ENCODE measurements around the gene DACT3. TPM values are rescaled to one million over a fixed set of nuclear protein-coding genes. Genes with fewer than 3 reads are reported as not detected.
"Not testable (repeated sequence)": the region's sequence is repeated elsewhere in the genome, so short reads cannot be mapped to it uniquely, and the experiment has no call there.

Gene DACT3
- total RNA-seq, 4 donors from 2014 or later, result 0.26 to 1.0 (median 0.39) TPM

- ATAC-seq (no peak), DNase-seq (no peak)
- Histone ChIP-seq H3K4me1 (peaks cover 11 to 19% of the 10 kb centered on the region in 2 donors), H3K27me3 (peaks cover 17 to 18% (median 18%) of the 10 kb centered on the region in 3 donors), H3K4me3 (no peak overlapping the region), H3K36me3 (no peaks in the 10 kb centered on the region), H3K9me3 (no peaks in the 10 kb centered on the region), H3K27ac (no peak overlapping the region)
- TF ChIP-seq CTCF (IDR thresholded peaks at IDR 0.05 in 4 of 5, conservative IDR thresholded peaks at IDR 0.05 in 1 of 5), result no peak
- TF ChIP-seq POLR2A (IDR thresholded peaks at IDR 0.05), result no peak
- intact Hi-C loops (cut with DNase I; ENCODE audit: low total_unique reads), result no loop called here
- in situ Hi-C loops (cut with MboI; ENCODE audit: low sequenced_read_pairs in 4 of 4), result no loop called here
These were observed 31.4 kb downstream of the DACT3 start for GRCh38 chr19:46629546-46630025.

DNA sequence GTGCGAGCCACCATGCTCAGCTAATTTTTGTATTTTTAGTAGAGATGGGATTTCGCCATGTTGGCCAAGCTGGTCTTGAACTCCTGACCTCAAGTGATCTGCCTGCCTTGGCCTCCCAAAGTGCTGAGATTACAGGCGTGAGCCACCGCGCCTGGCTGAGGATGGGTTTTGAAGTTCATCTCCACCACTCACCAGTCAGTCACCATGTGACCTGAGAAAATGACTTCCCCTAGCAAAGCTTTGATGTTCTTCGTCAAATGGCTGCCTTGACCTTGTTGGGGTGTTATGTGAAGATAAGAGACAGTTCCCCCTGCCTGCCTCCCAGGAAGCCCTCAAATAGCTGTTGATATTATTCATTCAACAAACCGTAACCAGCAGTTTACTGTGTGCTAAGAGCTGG lies 32.0 kb downstream of the DACT3 start:
- in situ Hi-C loops (cut with MboI; ENCODE audit: low sequenced_read_pairs in 4 of 4); H3K4me3 ChIP-seq; H3K36me3 ChIP-seq; H3K9me3 ChIP-seq; intact Hi-C loops (cut with DNase I; ENCODE audit: low total_unique reads); ATAC-seq; DNase-seq; H3K27ac ChIP-seq: not testable (repeated sequence)
- H3K27me3 ChIP-seq, result peaks cover 12 to 18% (median 14%) of the 10 kb centered on the region in 3 donors
- H3K4me1 ChIP-seq, result peaks cover 11 to 16% of the 10 kb centered on the region in 2 donors

DNA sequence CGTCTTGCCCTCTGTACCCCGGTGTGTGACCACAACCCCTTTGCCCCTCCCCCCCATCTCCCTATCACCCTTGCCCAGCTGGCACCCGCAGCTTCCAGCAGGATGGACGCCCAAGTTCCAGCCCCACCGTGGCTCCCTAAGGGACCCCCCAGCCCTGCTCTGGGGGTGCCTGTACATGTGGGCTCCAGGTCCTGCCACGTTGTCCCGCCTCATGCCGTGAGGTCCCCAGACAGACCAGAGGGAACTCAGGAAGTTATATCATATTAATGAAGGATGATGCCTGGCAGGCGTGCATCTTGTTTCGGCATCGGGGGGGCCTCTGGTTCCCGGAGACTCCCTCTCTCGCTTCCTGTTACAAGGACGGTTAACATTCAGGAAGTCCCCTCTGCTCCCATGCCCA lies 34.5 kb downstream of the DACT3 start:
- Histone ChIP-seq H3K9me3 (no peaks in the 10 kb centered on the region), H3K27ac (peak overlapping the region in 2 of 4 donors; percentile 72 to 83), H3K27me3 (no peaks in the 10 kb centered on the region), H3K36me3 (no peaks in the 10 kb centered on the region), H3K4me3 (no peak overlapping the region), H3K4me1 (peaks cover 7 to 14% of the 10 kb centered on the region in 2 donors)
- ATAC-seq, result no peak
- TF ChIP-seq POLR2A (IDR thresholded peaks at IDR 0.05) (no peak), CTCF (IDR thresholded peaks at IDR 0.05 in 4 of 5, conservative IDR thresholded peaks at IDR 0.05 in 1 of 5) (no peak)
- in situ Hi-C loops (cut with MboI; ENCODE audit: low sequenced_read_pairs in 4 of 4) (no loop called here), intact Hi-C loops (cut with DNase I; ENCODE audit: low total_unique reads) (no loop called here)
- no peak for DNase-seq

DNA sequence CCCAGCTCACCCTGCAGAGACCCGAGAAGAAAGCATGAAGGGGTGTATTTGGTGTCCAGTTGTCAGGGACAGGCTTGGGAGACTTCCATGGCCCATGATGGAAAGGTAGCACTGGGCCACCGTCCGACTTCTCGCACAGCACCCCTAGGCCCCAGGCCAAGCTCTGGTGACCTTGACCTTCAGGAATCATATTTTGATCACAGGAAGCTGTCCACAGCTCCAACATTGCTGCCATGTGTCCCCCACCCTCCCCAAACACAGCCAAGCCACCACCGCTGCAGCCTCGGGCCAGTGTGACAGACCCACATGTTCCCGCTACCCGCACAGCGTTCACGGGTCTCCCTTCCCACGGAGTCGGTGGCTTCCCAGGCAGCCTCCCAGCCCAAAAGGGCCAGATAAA lies 35.3 kb downstream of the DACT3 start:
- TF ChIP-seq POLR2A (IDR thresholded peaks at IDR 0.05), result no peak
- TF ChIP-seq CTCF (IDR thresholded peaks at IDR 0.05 in 4 of 5, conservative IDR thresholded peaks at IDR 0.05 in 1 of 5), result no peak
- Histone ChIP-seq H3K27ac (peak overlapping the region; percentile 65 to 83 (median 76)), H3K4me3 (no peak overlapping the region), H3K9me3 (no peaks in the 10 kb centered on the region), H3K27me3 (no peaks in the 10 kb centered on the region), H3K36me3 (no peaks in the 10 kb centered on the region), H3K4me1 (peaks cover 7 to 22% of the 10 kb centered on the region in 2 donors)
- intact Hi-C loops (cut with DNase I; ENCODE audit: low total_unique reads), result no loop called here
- DNase-seq (no peak), ATAC-seq (peak in 1 of 2 donors; percentile 11)
- in situ Hi-C loops (cut with MboI; ENCODE audit: low sequenced_read_pairs in 4 of 4), result no loop called here

- in situ Hi-C loops (cut with MboI; ENCODE audit: low sequenced_read_pairs in 4 of 4) (no loop called here), intact Hi-C loops (cut with DNase I; ENCODE audit: low total_unique reads) (no loop called here)
- no peaks in the 10 kb centered on the region for H3K36me3 ChIP-seq
- peak within 1 kb of the TSS; percentile 65 to 83 (median 76) for H3K27ac ChIP-seq
- peak within 1 kb of the TSS in 1 of 4 donors; percentile 17 for H3K4me3 ChIP-seq
- H3K4me1 ChIP-seq, result peaks cover 10 to 25% of the 10 kb centered on the region in 2 donors
- ATAC-seq (peak; percentile 70 to 73), DNase-seq (peak; percentile 63 to 75)
- no peaks in the 10 kb centered on the region for H3K27me3 ChIP-seq
- TF ChIP-seq POLR2A (IDR thresholded peaks at IDR 0.05) (no peak), CTCF (IDR thresholded peaks at IDR 0.05 in 4 of 5, conservative IDR thresholded peaks at IDR 0.05 in 1 of 5) (no peak)
- no peaks in the 10 kb centered on the region for H3K9me3 ChIP-seq
These were observed 35.9 kb downstream of the DACT3 start, which contains the start of gene PTGIR for GRCh38 chr19:46624958-46625661. Gene PTGIR, minus strand, starts transcription at chr19:46625089. Its CDS starts 864 bp downstream, at chr19:46624225.

All from gastrocnemius medialis (tissue), 4 donors.